NCI-H2171 treated with DMSO at 0.1 percent for 48 hours (cell line): ENCODE results near the gene TGFBR3.

Experiments used
- DNase-seq: peaks from one replicate; lab custom pipeline; 2025; lab: John Stamatoyannopoulos, UW

The TGFBR3 gene

GRCh38 chr1:91754816-91755580 is 131.0 kb downstream of the TGFBR3 start:
- DNase-seq, result no peak

- DNase-seq, result no peak
Measured at GRCh38 chr1:91754348-91754747, 131.6 kb downstream of the TGFBR3 start.

- no peak for DNase-seq
Measured at GRCh38 chr1:91753878-91754277, 132.1 kb downstream of the TGFBR3 start.

DNA sequence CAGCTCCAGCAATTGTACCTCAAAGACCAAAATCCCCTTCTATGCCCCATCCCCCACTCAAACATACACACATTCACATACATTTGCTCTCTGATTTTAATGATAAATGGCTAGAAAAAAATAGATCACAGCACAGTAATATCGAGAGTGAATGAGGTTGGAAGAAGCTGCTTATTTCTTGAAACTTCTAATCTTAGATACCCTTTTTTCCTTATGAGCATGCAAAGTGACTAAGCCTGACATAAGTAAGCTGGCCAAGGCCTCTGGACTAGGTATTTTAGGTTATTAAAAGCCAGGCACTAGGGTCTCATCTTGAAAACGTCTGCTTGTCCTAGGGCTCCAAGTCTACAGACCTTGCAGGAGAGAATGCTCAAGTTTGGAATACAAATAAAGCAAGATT is 133.6 kb downstream of the TGFBR3 start:
- DNase-seq, result no peak

- no peak for DNase-seq
Measured at GRCh38 chr1:91751275-91751674, 134.7 kb downstream of the TGFBR3 start.

- no peak for DNase-seq
Measured at GRCh38 chr1:91750398-91750996, 135.5 kb downstream of the TGFBR3 start.

GRCh38 chr1:91749788-91750231 is 136.1 kb downstream of the TGFBR3 start:
- DNase-seq, result no peak

DNA sequence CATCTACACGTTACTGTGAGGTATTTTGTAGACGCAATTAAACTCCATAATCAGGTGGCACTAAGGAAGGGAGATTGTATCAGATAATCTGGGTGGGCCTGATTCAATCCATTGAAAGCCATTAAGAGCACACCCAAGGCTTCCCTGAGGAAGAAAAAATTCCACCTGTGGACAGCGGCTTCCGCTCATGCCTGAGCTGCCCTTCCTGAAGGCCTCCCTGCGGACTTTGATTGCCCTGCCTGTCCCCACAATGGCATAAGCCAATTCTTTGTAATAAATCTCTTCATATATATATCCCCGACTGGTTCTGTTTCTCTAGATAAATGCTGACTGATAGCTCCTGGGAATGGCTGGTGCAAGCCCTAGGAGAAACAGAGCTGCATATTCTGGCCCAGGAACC is 138.3 kb downstream of the TGFBR3 start:
- DNase-seq, result no peak

DNA sequence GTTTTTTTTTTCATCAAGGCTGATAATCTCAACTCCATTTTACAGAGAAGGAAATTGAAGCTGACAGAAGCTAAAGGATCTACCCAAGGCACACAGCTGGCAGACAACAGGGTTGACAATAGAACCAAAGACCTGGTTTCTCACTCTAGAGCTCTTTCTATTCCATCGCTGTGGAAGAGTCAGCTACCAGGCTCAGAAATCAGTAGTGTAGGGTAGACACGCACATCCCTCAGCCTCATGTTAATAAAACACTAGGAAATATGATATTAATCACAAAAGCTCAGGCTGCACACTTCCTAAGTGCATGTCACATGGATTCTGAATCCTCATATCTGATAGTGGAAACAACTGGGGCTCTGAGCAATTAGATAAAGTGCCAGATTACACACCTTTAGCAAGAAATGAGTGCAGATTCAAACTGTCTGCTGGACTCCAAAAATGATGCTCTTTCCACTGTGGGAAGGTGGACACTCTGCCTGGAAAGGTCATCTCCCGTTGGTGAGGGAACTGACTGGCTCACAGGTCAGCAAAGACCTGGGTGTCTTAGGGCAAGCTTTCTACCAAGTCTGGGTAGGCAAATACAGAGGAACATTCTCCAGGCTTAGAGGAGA is 139.1 kb downstream of the TGFBR3 start:
- DNase-seq, result no peak

DNA sequence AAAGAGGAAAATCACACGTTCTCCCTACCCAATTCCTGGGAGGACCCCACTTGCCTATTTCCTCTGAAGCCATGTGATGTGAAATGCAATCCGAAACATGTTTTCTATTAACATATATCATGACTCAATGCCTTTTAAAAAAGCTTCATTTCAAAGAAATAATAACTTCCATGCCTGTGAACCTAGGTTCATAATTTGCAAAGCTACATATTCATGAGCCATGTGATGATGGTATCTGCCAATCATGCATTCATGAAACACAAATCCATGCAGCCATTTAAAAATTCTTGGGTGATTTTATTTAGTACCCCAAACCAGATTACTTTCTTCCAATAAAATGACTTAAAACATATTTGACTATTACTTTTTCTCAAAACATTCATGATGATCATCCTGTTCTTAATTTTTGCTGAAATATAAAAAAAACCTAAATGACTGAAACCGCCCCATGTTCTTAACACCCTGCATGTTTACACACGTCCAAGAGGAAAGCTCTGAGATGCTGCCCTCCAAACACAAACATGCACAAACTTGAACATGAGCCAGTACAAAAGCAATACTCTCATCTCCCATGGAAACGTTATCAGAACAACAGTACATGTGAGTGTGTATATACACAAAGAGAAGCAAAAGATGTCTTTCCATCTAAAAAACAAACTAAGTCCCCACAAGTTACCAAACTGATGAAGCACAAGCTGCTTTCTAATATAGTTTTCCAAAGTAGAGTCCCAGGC is 140.1 kb downstream of the TGFBR3 start:
- no peak for DNase-seq

DNA sequence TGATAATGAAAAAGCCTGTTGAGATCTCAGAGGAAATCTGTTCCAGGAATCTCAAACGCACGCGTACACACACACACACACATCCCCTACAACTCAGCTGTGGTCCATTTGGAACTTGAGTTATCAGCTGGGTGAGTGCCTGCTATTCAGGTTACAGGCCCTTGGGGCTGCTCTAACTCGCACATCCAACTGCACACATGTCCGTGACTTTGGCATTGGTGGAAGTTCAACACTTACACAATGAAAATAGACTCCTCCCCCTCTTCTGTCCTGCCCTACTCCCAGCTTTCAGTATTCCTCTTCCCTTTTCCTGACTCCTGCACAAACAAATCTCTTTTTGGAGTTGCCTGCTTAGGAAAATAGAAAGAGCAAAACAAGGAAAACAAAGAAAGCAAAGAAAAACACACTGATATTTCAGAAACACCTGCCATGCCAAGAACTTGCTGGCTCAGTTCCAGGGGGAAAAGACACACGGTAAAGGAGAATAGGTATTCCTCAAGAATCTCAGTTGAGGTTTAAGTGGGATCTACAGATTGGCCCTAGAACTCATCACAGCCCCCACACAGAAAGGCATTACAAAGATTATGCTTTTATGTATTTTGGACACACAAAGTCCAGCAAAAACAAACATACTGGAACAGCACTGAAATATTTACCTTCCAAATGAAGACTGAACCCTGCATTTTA is 140.9 kb downstream of the TGFBR3 start:
- no peak for DNase-seq

DNA sequence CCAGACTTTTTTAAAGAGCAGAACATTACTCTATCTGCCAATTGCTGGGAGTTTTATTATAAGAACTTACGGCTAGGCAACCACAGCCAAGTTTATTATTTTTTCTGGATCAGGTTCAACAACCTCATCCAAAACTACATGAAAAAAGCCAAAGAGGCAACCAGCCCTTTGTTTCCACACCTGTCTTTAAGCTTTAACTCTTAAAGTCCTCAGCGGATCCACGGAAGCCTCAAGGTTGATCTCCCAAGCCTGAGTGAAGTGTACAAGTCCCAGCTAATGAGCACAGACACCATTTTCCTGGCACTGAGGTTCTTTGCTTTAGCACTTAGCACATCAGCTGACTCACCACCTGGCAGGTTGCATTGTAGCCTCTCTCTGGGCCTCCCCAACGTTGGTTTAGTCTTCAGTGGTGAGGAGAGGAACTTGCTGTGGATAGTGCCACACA is 143.1 kb downstream of the TGFBR3 start:
- DNase-seq, result no peak

GRCh38 chr1:91741906-91742305 is 144.0 kb downstream of the TGFBR3 start:
- DNase-seq, result no peak

DNA sequence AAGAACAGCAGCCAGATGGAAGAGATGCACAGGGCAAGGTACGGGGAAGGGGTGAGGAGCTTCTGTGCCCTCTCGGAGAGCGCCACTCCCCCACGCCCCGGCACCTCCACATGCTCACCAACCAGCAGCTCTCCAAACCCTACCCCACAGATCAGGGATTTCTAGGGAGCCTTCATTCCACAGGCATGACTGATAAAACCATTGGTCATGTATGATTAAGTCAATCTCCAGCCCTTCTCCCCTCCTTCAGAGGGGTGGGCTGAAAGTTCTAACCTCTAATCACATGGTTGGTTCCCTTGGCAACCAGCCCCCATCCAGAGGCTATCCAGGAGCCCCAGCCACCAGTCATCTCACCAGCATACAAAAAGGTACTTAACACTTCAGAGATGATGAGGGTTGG is 144.7 kb downstream of the TGFBR3 start:
- no peak for DNase-seq

DNA sequence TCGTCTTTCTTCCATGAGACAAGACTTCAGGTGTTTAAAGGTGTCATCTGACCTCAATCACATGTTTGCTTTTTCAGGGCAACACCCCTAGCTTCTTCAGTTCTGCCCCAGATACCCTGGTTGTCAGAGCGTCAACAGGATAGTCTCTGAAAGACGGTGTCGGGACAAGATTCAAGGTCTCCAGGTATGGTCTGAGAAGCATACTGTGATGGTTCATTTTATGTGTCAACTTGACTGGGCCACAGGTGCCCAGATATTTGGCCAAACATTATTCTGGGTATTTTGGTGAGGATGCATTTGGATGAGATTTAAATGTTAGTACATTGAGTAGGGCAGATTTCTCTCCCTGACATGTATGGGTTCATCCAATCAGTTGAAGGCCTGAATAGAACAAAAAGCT is 148.3 kb downstream of the TGFBR3 start:
- DNase-seq, result no peak

- DNase-seq, result no peak
Measured at GRCh38 chr1:91736715-91737615, 149.0 kb downstream of the TGFBR3 start.

DNA sequence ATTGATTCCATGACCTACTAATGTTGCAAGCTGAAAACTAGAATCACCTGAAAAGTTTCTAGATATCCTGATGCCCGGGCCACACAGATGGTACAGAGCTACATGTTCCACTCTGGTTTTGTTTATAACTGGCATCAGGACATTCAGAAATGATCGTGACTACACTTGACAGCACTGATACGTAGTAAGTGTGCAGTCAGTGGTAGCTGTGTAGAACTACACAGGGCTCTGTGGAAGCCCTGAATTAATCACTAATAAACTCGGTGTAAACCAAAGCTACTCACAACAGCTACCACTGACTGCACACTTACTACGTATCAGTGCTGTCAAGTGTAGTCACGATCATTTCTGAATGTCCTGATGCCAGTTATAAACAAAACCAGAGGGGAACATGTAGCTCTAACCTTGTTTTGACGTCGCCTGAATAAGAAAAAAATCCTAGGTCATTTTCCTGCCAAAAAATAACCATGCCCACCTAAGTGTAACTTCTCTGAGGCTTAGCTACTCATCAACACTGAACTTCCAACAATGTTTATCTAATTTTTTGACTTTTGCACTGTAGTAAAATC is 149.7 kb downstream of the TGFBR3 start:
- DNase-seq, result no peak

GRCh38 chr1:91735266-91735845 is 150.6 kb downstream of the TGFBR3 start:
- no peak for DNase-seq

DNA sequence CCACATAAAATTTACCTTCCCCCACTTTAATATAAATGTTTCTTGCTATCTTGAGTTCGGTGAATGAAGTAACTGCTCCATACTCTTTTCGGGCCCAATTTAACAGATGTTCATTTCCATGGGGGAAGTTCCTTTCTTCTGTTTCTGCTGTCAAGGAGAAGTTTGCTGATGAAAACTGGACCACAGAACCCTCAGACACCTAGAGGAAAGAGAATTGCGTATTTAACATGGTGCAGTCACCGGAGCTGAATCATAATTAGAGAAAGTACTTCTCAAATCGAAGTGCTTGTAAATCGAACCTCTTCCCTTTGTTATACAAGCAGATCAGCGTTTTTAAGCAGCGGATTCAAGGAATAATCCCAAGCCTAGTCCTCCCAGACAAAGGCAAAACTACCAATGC is 151.2 kb downstream of the TGFBR3 start:
- no peak for DNase-seq

DNA sequence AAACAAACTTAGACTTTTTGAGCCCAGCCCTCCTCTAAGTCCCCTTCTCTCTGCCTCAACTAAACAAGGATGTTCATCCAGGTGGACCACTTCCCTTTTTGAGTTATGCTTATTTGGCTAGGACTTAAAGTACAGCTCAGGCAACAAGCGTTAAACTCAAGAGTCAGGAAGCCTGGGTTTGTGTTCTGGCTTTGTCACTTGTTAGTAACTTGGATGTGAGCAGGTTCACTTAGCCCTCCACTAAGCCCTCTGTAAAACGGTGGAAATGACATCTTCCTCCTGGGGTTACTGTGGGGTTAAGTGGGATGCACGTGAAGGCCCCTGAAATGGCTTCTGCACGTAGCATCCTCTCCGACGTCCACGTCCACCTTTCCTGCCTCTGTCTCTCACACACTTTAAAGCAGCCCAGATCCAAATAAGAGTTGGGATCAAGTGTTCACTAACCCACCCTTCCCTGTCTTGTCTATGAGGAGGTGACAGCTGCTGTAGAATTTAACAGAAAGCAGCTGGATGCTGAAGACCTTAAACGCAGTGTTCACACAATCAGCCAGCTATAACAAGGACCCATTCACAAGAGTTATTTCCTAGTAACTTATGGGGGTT is 152.7 kb downstream of the TGFBR3 start:
- no peak for DNase-seq
